Measurements from ENCODE around the gene SERPINA9. TPM values are rescaled to one million over a fixed set of nuclear protein-coding genes. Genes with fewer than 3 reads are reported as not detected.

The SERPINA9 gene
- total RNA-seq, 1 donor from 2014 or later = not detected

- intact Hi-C loops (cut with DNase I) = no loop called here
- DNase-seq (ENCODE audit: low spot score) = no peak
These were observed 9.2 kb downstream of the SERPINA9 start for GRCh38 chr14:94466706-94467370.

DNA sequence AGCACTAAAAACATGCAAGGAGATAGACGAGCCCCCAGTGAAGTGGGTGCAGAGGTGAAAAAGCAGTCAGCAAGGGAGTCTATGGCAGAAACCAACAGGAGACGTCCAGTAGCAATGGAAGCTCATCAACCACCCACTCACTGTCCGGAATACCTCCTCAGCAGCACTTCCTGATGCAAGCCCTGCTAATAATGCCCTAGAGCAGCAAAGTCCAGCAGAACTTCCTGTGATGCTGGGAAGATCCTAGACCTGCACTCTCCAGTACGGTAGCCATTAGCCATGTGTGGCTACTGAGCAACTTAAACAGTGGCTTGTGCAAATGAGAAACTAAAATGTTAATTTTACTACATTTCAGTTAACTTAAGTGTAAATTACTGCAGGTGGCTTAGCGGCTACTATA, 11.0 kb downstream of the SERPINA9 start:
- DNase-seq (ENCODE audit: low spot score) = no peak
- intact Hi-C loops (cut with DNase I) = no loop called here

- intact Hi-C loops (cut with DNase I) = no loop called here
- DNase-seq (ENCODE audit: low spot score) = no peak
These were observed 11.7 kb downstream of the SERPINA9 start for GRCh38 chr14:94464290-94464689.

- no peak for DNase-seq (ENCODE audit: low spot score)
- intact Hi-C loops (cut with DNase I) = no loop called here
These were observed 13.0 kb downstream of the SERPINA9 start for GRCh38 chr14:94462763-94463572.

DNA sequence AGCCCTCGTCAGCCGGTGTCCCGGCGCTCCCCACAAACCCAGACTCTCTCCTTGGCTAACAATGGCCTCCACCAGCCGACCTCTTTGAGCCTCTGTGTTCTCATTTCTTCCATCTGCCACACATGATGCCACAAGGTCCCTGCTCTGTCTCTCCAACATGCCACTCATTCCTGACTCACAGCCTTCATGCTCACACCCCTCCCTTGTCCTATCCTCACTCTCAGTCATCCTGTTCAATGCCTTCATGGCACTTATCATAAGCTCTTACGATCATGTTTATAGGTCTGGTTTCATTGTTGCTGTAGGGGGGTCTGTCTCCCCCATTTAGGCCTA, 13.8 kb downstream of the SERPINA9 start:
- DNase-seq (ENCODE audit: low spot score) = no peak
- intact Hi-C loops (cut with DNase I) = no loop called here

DNA sequence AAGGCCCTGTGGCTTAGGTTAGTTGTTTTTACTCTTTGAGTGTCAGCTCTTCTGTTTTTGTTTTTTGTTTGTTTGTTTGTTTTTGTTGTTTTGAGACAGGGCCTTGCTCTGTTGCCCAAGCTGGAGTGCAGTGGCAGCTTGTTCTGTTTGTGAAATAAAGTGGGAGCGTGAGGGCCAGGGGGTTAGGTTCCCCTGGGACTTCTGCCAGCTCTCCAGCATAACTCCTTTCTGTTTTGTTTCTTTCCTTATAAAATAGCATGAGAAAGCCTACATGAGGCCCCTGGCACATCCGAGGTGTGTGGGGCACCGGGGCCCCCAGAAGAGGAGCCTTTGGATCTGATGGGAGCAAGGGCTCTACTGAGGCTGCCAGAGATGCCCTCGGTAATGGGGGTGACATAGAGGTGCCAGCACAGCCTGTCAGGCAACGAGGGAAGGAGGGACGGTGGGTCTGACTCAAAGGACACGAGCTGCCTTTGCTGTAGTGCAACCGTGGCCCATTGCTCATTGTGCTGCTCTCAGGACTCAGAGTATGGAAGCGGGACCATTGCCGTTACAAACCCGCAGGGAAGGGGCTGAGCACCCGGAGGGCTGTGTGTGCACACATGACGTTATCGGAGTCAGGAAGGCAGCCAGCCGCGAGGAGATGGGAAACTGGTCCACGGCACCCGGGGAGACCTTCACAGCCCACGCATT, 14.3 kb downstream of the SERPINA9 start:
- intact Hi-C loops (cut with DNase I) = no loop called here
- DNase-seq (ENCODE audit: low spot score) = no peak

DNA sequence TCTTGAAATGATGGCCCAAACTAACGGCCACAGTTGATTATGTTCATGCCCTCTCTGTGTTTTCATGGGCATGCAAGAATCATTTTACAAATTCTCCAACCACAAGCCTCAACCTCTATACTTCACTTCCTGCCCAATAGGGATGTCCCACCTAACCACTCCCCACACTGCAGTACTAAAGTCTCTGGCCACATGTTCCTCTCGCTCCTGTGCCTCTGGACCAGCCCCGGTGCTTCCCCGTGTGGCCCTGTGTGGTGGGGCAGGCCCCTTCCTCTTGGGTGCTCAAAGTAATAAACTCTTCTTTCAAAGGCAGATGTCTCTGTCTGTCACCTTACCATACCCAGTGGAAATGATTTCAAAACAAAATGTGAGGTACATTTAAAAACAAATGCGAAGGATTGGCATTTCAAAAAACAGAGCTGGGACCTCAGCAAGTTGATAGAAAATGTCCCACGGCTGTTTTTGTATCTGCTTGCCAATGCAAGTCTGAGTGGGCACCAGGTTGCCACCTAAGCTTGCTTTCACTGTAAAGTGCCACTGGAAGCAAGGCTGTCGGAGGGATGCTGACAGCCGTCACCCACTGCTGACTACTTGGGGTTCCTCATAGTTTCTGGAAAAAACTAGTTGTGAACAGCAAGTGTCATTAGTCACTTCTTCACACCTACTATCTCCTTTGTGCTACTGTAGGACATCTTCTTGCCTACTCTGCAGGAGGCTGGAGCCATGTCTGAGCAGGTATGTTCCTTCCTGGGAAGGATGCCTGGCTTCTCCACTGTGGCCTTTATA, 15.2 kb downstream of the SERPINA9 start:
- no peak for DNase-seq (ENCODE audit: low spot score)
- intact Hi-C loops (cut with DNase I) = no loop called here

DNA sequence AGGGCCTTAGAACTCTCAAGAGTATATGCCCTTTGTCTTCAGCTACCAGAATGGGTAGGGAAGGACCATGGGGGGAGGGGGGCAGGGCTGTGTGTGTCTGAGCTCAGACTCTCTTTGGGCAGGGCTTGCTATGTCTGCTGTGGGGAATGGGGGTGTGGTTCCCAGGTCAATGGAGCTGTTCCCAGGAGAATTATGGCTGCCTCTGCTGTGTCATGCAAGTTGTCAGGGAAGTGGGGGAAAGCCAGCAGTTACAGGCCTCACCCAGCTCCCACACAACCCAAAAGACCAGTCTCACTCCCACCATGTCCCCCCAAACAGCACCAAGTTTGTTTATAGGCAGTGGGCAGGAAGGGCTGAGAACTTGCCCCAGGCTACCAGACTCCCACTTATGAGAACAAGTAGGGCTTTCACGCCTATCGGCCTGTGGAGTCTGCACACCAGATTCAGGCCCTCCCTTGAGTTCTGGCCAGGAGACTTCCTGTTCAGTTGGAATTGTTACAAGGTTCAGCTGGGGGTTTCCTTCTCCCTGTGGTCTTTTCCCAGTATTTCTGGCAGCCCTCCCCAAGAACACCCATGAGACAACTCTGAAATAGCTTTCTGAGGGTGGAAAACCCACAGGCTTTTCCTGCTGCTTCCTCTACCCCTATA, 17.3 kb downstream of the SERPINA9 start:
- intact Hi-C loops (cut with DNase I) = no loop called here
- no peak for DNase-seq (ENCODE audit: low spot score)

- intact Hi-C loops (cut with DNase I) = no loop called here
- no peak for DNase-seq (ENCODE audit: low spot score)
These were observed 17.9 kb downstream of the SERPINA9 start for GRCh38 chr14:94458096-94458495.

DNA sequence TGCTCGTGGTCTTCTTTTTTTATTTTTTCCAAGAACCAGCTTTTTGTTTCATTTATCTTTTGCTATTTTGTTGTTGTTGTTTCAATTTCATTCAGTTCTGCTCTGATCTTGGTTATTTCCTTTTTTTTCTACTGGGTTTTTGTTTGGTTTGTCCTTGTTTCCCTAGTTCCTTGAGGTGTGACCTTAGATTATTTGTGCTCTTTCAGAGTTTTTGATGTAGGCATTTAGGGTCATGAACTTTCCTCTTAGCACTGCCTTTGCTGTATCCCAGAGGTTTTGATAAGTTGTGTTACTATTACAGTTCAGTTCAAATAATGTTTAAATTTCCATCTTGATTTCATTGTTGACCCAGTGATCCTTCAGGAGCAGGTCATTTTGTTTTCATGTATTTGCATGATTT, 20.1 kb downstream of the SERPINA9 start:
- intact Hi-C loops (cut with DNase I) = no loop called here
- no peak for DNase-seq (ENCODE audit: low spot score)

- no peak for DNase-seq (ENCODE audit: low spot score)
- intact Hi-C loops (cut with DNase I) = no loop called here
These were observed 24.2 kb downstream of the SERPINA9 start for GRCh38 chr14:94451826-94452225.

GRCh38 chr14:94451091-94451771, 24.8 kb downstream of the SERPINA9 start:
- intact Hi-C loops (cut with DNase I) = no loop called here

GRCh38 chr14:94450722-94451090, 25.3 kb downstream of the SERPINA9 start:
- intact Hi-C loops (cut with DNase I) = no loop called here
- DNase-seq (ENCODE audit: low spot score) = no peak

More at GRCh38 chr14:94451091-94451771, 24.8 kb downstream of the SERPINA9 start:
- DNase-seq (ENCODE audit: low spot score) = no peak

GRCh38 chr14:94449930-94450329, 26.1 kb downstream of the SERPINA9 start:
- intact Hi-C loops (cut with DNase I) = no loop called here
- no peak for DNase-seq (ENCODE audit: low spot score)

GRCh38 chr14:94448071-94448808, 27.8 kb downstream of the SERPINA9 start:
- DNase-seq (ENCODE audit: low spot score) = no peak

DNA sequence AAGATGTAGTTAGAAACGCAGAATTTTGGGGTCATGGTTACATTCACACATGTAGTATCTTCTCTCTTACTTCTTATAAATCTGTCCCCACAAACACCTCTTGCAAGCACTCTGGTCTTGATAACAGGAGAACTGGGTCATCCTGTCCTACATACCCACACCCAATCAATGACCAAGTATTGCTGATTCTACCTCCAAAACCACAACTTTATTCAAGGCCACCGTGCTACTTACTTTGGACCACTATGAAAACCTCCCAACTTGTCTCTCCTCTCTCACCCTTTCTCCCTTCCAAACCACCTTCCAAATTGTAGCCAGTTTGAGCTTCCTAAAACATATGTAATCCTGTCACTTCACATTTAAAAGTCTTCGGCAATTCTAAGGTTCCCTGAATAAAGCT, 28.8 kb downstream of the SERPINA9 start:
- no peak for DNase-seq (ENCODE audit: low spot score)
- intact Hi-C loops (cut with DNase I) = no loop called here

More at GRCh38 chr14:94448071-94448808, 27.8 kb downstream of the SERPINA9 start:
- intact Hi-C loops (cut with DNase I) = no loop called here

DNA sequence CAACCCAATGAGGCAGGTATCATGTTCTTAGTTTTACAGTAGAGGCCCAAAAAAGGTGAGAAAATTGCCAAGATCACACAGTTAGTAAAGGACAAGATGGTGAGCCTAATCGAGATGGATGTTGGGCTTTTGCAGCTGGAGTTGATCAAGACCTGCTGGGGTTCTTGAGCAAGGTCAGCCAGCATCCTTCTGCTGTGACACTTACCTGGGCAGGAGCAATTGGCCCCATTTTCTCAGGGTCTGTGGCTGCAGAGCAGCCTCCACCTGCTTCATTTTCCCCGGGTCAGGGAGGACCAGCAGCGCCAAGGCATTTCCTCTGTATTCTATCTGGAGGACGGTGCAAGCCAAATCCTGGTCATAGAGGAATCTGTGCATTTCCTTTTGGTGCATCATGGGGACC, 29.9 kb downstream of the SERPINA9 start:
- DNase-seq (ENCODE audit: low spot score) = no peak
- intact Hi-C loops (cut with DNase I) = no loop called here

- intact Hi-C loops (cut with DNase I) = no loop called here
- no peak for DNase-seq (ENCODE audit: low spot score)
These were observed 31.0 kb downstream of the SERPINA9 start for GRCh38 chr14:94445003-94445402.

All from cardiac septum (tissue), 1 donor.